ENCODE results near the gene PLPP6. TPM values are rescaled to one million over a fixed set of nuclear protein-coding genes. Genes with fewer than 3 reads are reported as not detected.

PLPP6 gene
- total RNA-seq, 1 experiment from 2014 or later, result 30.9 TPM

DNA sequence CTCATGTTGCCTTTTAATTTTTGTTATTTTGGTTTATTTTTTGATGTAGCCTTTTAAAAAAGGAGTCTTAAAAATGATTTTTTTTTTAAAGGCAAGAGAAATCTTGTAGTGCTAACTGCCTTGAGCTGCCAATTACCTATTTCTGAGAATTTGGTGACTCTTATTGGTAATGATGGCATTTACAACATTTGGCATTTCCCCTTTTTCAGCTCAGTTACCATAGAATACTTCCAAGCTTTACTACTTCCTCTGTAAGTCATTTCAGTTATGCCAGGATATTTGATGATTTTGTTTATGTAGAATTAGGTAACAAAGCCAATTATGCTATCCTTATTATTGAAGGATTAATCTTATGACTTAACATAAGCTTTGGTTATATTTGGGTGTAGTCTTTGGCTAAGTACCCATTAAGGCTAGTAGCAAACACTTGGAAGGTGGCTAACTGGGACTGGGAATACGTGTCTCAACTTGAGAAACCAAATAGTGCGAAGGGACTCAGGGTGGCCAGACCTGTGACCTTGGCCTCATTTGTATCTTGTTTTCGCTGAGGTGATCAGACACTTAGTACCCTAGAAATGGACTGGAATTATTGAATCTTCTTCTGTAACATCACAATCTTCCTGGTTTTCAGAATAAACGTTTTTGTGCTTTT is 45.0 kb downstream of the PLPP6 start:
- H3K36me3 ChIP-seq (ENCODE audit: insufficient read depth, low read length, poor library complexity, severe bottlenecking), result peaks cover 77% of the 10 kb centered on the region
- CTCF ChIA-PET, result no interaction called here
- POLR2A ChIA-PET (ENCODE audit: low non-redundant PET), result interaction anchor here (0.6 kb wide), 1 partner anchor 13 kb away, joined by 4 read pairs; no protein-coding TSS in a partner anchor

DNA sequence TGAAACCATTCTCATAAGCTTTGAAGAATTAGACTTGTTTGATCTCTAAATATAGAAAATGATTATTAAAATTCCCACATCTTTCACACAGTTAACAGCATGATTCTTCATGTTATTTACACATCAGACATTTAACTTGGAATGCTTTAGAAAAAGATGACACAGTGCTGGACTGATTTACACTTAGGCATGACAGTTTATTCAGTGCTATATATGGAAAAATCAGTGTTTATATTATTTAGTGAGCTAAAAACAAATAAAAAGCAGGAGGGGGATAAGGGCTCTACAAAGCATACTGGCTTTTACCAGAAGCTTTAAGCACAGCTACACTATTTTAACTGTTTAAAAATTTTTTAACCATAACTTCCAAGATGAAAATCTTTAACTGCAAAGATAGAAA is 47.3 kb downstream of the PLPP6 start:
- no peak overlapping the region for H3K27ac ChIP-seq (ENCODE audit: low read depth, low read length, poor library complexity, severe bottlenecking)
- no peak for DNase-seq (ENCODE audit: low spot score)
- no TSS peak for BruUV-seq (replicated peaks)
- TF ChIP-seq EZH2 (IDR thresholded peaks at IDR 0.05; ENCODE audit: borderline replicate concordance, low read depth, low read length, poor library complexity, severe bottlenecking), result no peak
- TF ChIP-seq, protein P1, sequence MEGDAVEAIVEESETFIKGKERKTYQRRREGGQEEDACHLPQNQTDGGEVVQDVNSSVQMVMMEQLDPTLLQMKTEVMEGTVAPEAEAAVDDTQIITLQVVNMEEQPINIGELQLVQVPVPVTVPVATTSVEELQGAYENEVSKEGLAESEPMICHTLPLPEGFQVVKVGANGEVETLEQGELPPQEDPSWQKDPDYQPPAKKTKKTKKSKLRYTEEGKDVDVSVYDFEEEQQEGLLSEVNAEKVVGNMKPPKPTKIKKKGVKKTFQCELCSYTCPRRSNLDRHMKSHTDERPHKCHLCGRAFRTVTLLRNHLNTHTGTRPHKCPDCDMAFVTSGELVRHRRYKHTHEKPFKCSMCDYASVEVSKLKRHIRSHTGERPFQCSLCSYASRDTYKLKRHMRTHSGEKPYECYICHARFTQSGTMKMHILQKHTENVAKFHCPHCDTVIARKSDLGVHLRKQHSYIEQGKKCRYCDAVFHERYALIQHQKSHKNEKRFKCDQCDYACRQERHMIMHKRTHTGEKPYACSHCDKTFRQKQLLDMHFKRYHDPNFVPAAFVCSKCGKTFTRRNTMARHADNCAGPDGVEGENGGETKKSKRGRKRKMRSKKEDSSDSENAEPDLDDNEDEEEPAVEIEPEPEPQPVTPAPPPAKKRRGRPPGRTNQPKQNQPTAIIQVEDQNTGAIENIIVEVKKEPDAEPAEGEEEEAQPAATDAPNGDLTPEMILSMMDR (conservative IDR thresholded peaks at IDR 0.05; ENCODE audit: low read depth, low read length), result no peak
- ChIA-PET POLR2A (ENCODE audit: low non-redundant PET) (no interaction called here), CTCF (no interaction called here)
- intact Hi-C loops (cut with micrococcal nuclease; ENCODE audit: unreplicated experiment), result no loop called here
- H3K36me3 ChIP-seq (ENCODE audit: insufficient read depth, low read length, poor library complexity, severe bottlenecking), result peaks cover 67% of the 10 kb centered on the region
- peaks cover 16% of the 10 kb centered on the region for H3K4me1 ChIP-seq (ENCODE audit: insufficient read depth, low read length, poor library complexity, severe bottlenecking)
- no peaks in the 10 kb centered on the region for H3K9me3 ChIP-seq (ENCODE audit: low read depth, low read length, poor library complexity, severe bottlenecking)
- no peak overlapping the region for H3K4me3 ChIP-seq (ENCODE audit: low read depth, low read length, poor library complexity, severe bottlenecking)
- no peaks in the 10 kb centered on the region for H3K27me3 ChIP-seq (replicated peaks; ENCODE audit: insufficient read depth, low read depth, low read length, poor library complexity)

More for the DNA sequence above, 45.0 kb downstream of the PLPP6 start:
- no peak for DNase-seq (ENCODE audit: low spot score)
- TF ChIP-seq, protein P1 (conservative IDR thresholded peaks at IDR 0.05; ENCODE audit: low read depth, low read length), result no peak
- no peak for TF ChIP-seq EZH2 (IDR thresholded peaks at IDR 0.05; ENCODE audit: borderline replicate concordance, low read depth, low read length, poor library complexity, severe bottlenecking)
- peak overlapping the region; percentile 4 for H3K27ac ChIP-seq (ENCODE audit: low read depth, low read length, poor library complexity, severe bottlenecking)
- H3K9me3 ChIP-seq (ENCODE audit: low read depth, low read length, poor library complexity, severe bottlenecking), result no peaks in the 10 kb centered on the region
- H3K4me3 ChIP-seq (ENCODE audit: low read depth, low read length, poor library complexity, severe bottlenecking), result no peak overlapping the region
- intact Hi-C loops (cut with micrococcal nuclease; ENCODE audit: unreplicated experiment), result no loop called here
- H3K27me3 ChIP-seq (replicated peaks; ENCODE audit: insufficient read depth, low read depth, low read length, poor library complexity), result no peaks in the 10 kb centered on the region
- H3K4me1 ChIP-seq (ENCODE audit: insufficient read depth, low read length, poor library complexity, severe bottlenecking), result peaks cover 16% of the 10 kb centered on the region
- no TSS peak for BruUV-seq (replicated peaks)

DNA sequence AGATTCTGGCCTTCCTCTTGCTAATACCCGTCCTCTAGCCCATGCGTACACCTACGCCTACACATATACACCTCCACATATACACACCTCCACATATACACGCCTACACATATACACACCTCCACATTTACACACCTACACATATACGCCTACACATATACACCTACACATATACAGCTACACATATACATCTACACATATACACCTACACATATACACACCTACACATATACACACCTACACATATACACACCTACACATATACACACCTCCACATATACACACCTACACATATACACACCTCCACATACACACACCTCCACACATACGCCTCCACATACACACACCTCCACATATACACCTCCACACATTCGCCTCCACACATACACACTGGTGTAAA is 51.8 kb downstream of the PLPP6 start:
- no peaks in the 10 kb centered on the region for H3K27me3 ChIP-seq (replicated peaks; ENCODE audit: insufficient read depth, low read depth, low read length, poor library complexity)
- no peaks in the 10 kb centered on the region for H3K9me3 ChIP-seq (ENCODE audit: low read depth, low read length, poor library complexity, severe bottlenecking)
- POLR2A ChIA-PET (ENCODE audit: low non-redundant PET), result no interaction called here
- H3K4me1 ChIP-seq (ENCODE audit: insufficient read depth, low read length, poor library complexity, severe bottlenecking), result peaks cover 6% of the 10 kb centered on the region
- TF ChIP-seq EZH2 (IDR thresholded peaks at IDR 0.05; ENCODE audit: borderline replicate concordance, low read depth, low read length, poor library complexity, severe bottlenecking), result no peak
- TF ChIP-seq, protein P1 (conservative IDR thresholded peaks at IDR 0.05; ENCODE audit: low read depth, low read length), result no peak
- intact Hi-C loops (cut with micrococcal nuclease; ENCODE audit: unreplicated experiment), result no loop called here
- no TSS peak for BruUV-seq (replicated peaks)
- no peak overlapping the region for H3K4me3 ChIP-seq (ENCODE audit: low read depth, low read length, poor library complexity, severe bottlenecking)
- no peak overlapping the region for H3K27ac ChIP-seq (ENCODE audit: low read depth, low read length, poor library complexity, severe bottlenecking)
- H3K36me3 ChIP-seq (ENCODE audit: insufficient read depth, low read length, poor library complexity, severe bottlenecking), result peaks cover 66% of the 10 kb centered on the region
- DNase-seq (ENCODE audit: low spot score), result no peak
- CTCF ChIA-PET, result no interaction called here
